GM06990 (cell line): ENCODE data around the gene TIGD1.
A peak's percentile ranks its signal among the peaks of the same experiment; 100 is the strongest.

Source experiments
- DNase-seq: peaks from one replicate; pipeline ENCODE4 v3.0.0-alpha.2; 2011; ENCODE audit not compliant: insufficient read length; ENCODE audit errors: extremely low read depth
- H3K27me3 ChIP-seq: replicated peaks from 2 replicates; pipeline ENCODE4 v1.6.0; 2011; ENCODE audit warnings: low read length; ENCODE audit not compliant: control insufficient read depth, insufficient read depth
- H3K36me3 ChIP-seq: 2 replicates; pipeline ENCODE4 v1.5.1; 2011; ENCODE audit warnings: low read length; ENCODE audit not compliant: control insufficient read depth, insufficient read depth
- H3K4me3 ChIP-seq: replicated peaks from 2 replicates; pipeline ENCODE4 v1.5.1; 2011; ENCODE audit warnings: low read depth, mild to moderate bottlenecking, control low read depth, low read length
- CTCF ChIP-seq: IDR thresholded peaks from 2 replicates; pipeline ENCODE4 v1.5.1; 2011; ENCODE audit warnings: low read length, control low read depth, mild to moderate bottlenecking, inconsistent platforms; ENCODE audit not compliant: insufficient read depth, poor library complexity, severe bottlenecking

Gene TIGD1

DNA sequence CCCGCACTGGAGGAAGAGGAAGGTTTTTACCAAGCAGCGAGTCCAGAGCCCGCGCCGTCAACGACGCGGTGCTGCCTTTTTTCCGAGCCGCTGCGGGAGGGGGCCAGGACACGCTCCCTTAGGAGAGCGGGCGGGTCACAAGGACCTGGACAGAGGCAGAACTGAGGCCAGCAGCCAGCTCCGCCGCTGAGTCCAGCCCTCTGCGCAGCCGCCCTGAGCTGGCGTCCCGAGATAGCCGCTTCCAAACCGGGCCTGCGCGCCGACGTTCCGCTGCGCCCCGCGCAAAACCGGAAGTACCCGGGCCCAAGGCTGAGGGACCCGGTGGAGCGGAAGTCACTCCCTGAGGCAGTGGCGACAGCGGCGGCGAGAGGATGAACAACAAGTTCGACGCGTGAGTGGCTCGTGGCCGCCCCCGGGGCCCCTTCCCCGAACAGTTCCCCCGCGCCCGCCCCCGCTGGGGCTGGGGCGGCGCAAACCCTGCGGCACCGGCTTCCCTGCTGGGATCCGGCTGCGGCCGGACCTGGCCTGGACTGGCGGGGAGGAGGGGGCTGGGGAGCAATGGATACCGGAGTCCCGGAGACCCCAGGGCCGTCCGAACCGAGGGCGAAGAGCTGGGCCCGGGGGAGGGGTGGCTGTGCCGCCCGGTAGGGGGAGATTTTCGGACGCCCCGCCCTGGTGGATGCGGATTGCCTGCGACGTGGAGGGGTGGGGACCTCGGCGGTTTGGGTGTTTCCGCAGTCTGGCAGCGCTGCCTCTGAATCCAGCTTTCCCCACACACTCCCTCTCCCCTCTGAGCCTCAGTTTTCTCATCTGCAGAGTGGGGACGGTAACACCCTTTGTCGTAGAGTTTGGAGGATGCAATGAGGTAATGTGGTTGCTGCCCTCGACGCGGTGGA is at the start of gene TIGD1, which contains the start of gene EIF4E2:
TIGD1 (minus strand) TSS at position 204 of the 896 bp plus-strand sequence. CDS start 675 bp downstream, outside the sequence.
EIF4E2 (plus strand) TSS at position 336 of the 896 bp plus-strand sequence; CDS start at position 372, 36 bp downstream.
- Histone ChIP-seq H3K4me3 (peak within 1 kb of the TSS; percentile 95), H3K36me3 (peaks cover 7% of the 10 kb centered on the region), H3K27me3 (no peaks in the 10 kb centered on the region)
- peak; percentile 18 for TF ChIP-seq CTCF
- DNase-seq, result peak; percentile 93

GRCh38 chr2:232598293-232598692 is 47.9 kb upstream of the TIGD1 start:
- Histone ChIP-seq H3K27me3 (no peaks in the 10 kb centered on the region), H3K4me3 (no peak overlapping the region), H3K36me3 (no peaks in the 10 kb centered on the region)
- TF ChIP-seq CTCF, result no peak
- DNase-seq, result no peak

GRCh38 chr2:232597362-232598079 is 47.2 kb upstream of the TIGD1 start:
- no peak for TF ChIP-seq CTCF
- H3K4me3 ChIP-seq, result no peak overlapping the region
- no peak for DNase-seq
- H3K27me3 ChIP-seq, result no peaks in the 10 kb centered on the region
- H3K36me3 ChIP-seq, result no peaks in the 10 kb centered on the region

GRCh38 chr2:232593982-232594381 is 43.6 kb upstream of the TIGD1 start:
- no peak for DNase-seq
- Histone ChIP-seq H3K4me3 (no peak overlapping the region), H3K36me3 (no peaks in the 10 kb centered on the region), H3K27me3 (no peaks in the 10 kb centered on the region)
- no peak for TF ChIP-seq CTCF

DNA sequence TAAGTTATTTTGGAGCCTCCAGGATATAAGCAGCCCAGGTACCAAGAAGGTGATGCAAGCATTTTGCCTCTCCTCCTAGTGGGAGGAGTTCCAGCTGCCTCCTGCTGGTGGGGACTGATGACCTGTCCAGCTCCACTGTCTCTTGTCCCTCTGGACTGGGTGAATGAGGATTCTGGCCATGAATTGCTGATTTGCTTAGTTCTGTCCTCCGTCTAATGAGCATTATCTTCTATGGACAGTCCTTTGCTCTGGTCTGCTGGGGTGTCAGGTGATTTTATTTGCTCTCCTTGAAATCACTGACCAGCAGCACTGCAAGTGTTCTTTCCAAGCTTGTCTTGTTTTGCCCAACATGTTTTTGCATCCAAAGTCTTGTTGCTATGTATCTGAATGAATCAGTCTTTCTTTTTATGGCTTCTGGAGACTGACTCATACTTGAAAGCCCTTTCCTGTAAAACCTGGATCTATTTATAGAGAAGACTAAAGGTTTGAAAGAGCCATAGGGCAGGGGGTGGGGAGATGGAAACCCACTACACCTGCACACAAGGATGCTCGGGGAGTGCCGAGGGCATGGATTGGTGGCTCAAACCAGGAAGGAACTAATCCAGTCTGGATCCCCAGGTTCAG is 42.5 kb upstream of the TIGD1 start:
- Histone ChIP-seq H3K27me3 (no peaks in the 10 kb centered on the region), H3K4me3 (no peak overlapping the region), H3K36me3 (no peaks in the 10 kb centered on the region)
- TF ChIP-seq CTCF, result no peak
- no peak for DNase-seq
